Hematopoietic multipotent progenitor cell treated with erythropoietin and hydrocortisone succinate and interleukin-3 and kit ligand, for 17 days (in vitro differentiated cells): ENCODE measurements around the gene ZAR1L.
"Not testable (repeated sequence)": the region's sequence is repeated elsewhere in the genome, so short reads cannot be mapped to it uniquely, and the experiment has no call there.

ENCODE experiments used
- DNase-seq: peaks from one replicate; pipeline ENCODE4 v3.0.0-alpha.2; 2015; ENCODE audit warnings: low spot score

Gene ZAR1L

GRCh38 chr13:32315238-32316027, at the start of gene ZAR1L, which contains the start of gene BRCA2:
Gene ZAR1L (minus strand): TSS chr13:32315363. CDS start chr13:32311925, 3,438 bp downstream.
Gene BRCA2 (plus strand): TSS chr13:32315508. CDS start chr13:32316461, 953 bp downstream.
- peak; percentile 86 for DNase-seq

GRCh38 chr13:32362574-32362973, 47.4 kb upstream of the ZAR1L start:
- no peak for DNase-seq

GRCh38 chr13:32355935-32356334, 40.8 kb upstream of the ZAR1L start:
- DNase-seq = not testable (repeated sequence)

- DNase-seq = no peak
Observed at GRCh38 chr13:32354040-32354439, 38.9 kb upstream of the ZAR1L start.

GRCh38 chr13:32350839-32351441, 35.8 kb upstream of the ZAR1L start:
- DNase-seq = not testable (repeated sequence)

- DNase-seq = no peak
Observed at GRCh38 chr13:32347651-32348050, 32.5 kb upstream of the ZAR1L start.

- no peak for DNase-seq
Observed at GRCh38 chr13:32340914-32341313, 25.8 kb upstream of the ZAR1L start.

GRCh38 chr13:32334671-32335070, 19.5 kb upstream of the ZAR1L start:
- DNase-seq = no peak

- DNase-seq = no peak
Observed at GRCh38 chr13:32330441-32330840, 15.3 kb upstream of the ZAR1L start.

GRCh38 chr13:32323912-32324311, 8.7 kb upstream of the ZAR1L start:
- no peak for DNase-seq

GRCh38 chr13:32320528-32320927, 5.4 kb upstream of the ZAR1L start:
- DNase-seq = no peak

- DNase-seq = no peak
Observed at GRCh38 chr13:32317716-32318465, 2.7 kb upstream of the ZAR1L start.

- no peak for DNase-seq
Observed at GRCh38 chr13:32316501-32316900, 1.3 kb upstream of the ZAR1L start.

GRCh38 chr13:32316028-32316339, 821 bp upstream of the ZAR1L start:
- no peak for DNase-seq

- DNase-seq = peak; percentile 61
Observed at GRCh38 chr13:32314271-32315237, 609 bp downstream of the ZAR1L start.

- no peak for DNase-seq
Observed at GRCh38 chr13:32311188-32311897, 3.8 kb downstream of the ZAR1L start.

- DNase-seq = peak; percentile 55
Observed at GRCh38 chr13:32310134-32310706, 4.9 kb downstream of the ZAR1L start.

- DNase-seq = no peak
Observed at GRCh38 chr13:32309312-32310133, 5.6 kb downstream of the ZAR1L start.

- DNase-seq = no peak
Observed at GRCh38 chr13:32305646-32306045, 9.5 kb downstream of the ZAR1L start.

- DNase-seq = no peak
Observed at GRCh38 chr13:32302461-32302860, 12.7 kb downstream of the ZAR1L start.
